GM19463 (cell line): ENCODE measurements around the gene SLC29A4.

ENCODE experiments used
- ATAC-seq: cut with Tn5 transposase; IDR thresholded peaks from one replicate; pipeline ENCODE4 v1.9.1; 2021; ENCODE audit warnings: mild to moderate bottlenecking, moderate library complexity; ENCODE audit not compliant: unreplicated experiment

The SLC29A4 gene

GRCh38 chr7:5350600-5351385 is 68.0 kb downstream of the SLC29A4 start:
- ATAC-seq, result no peak

GRCh38 chr7:5351507-5352265 is 68.9 kb downstream of the SLC29A4 start:
- no peak for ATAC-seq

- no peak for ATAC-seq
These were observed 69.8 kb downstream of the SLC29A4 start for GRCh38 chr7:5352440-5353010.

- peak; percentile 47 for ATAC-seq
These were observed 71.9 kb downstream of the SLC29A4 start for GRCh38 chr7:5354460-5355232.
